ENCODE results near the gene CDKAL1.

CDKAL1 gene

GRCh38 chr6:20839630-20840029 lies 305.4 kb downstream of the CDKAL1 start:
- DNase-seq (ENCODE audit: low read depth), result no peak
- peak; percentile 22 for TF ChIP-seq CTCF (conservative IDR thresholded peaks at IDR 0.05; ENCODE audit: low read depth, low read length)
- H3K4me3 ChIP-seq (ENCODE audit: low read length), result no peak overlapping the region

GRCh38 chr6:20840675-20841074 lies 306.4 kb downstream of the CDKAL1 start:
- no peak for TF ChIP-seq CTCF (conservative IDR thresholded peaks at IDR 0.05; ENCODE audit: low read depth, low read length)
- DNase-seq (ENCODE audit: low read depth), result no peak
- H3K4me3 ChIP-seq (ENCODE audit: low read length), result no peak overlapping the region

- no peak for TF ChIP-seq CTCF (conservative IDR thresholded peaks at IDR 0.05; ENCODE audit: low read depth, low read length)
- H3K4me3 ChIP-seq (ENCODE audit: low read length), result no peak overlapping the region
- no peak for DNase-seq (ENCODE audit: low read depth)
Observed at GRCh38 chr6:20841806-20842205, 307.5 kb downstream of the CDKAL1 start.

- no peak for DNase-seq (ENCODE audit: low read depth)
- H3K4me3 ChIP-seq (ENCODE audit: low read length), result no peak overlapping the region
- TF ChIP-seq CTCF (conservative IDR thresholded peaks at IDR 0.05; ENCODE audit: low read depth, low read length), result no peak
Observed at GRCh38 chr6:20845592-20845991, 311.3 kb downstream of the CDKAL1 start.

- TF ChIP-seq CTCF (conservative IDR thresholded peaks at IDR 0.05; ENCODE audit: low read depth, low read length), result no peak
- DNase-seq (ENCODE audit: low read depth), result no peak
- no peak overlapping the region for H3K4me3 ChIP-seq (ENCODE audit: low read length)
Observed at GRCh38 chr6:20846602-20847028, 312.4 kb downstream of the CDKAL1 start.

- no peak for DNase-seq (ENCODE audit: low read depth)
- no peak overlapping the region for H3K4me3 ChIP-seq (ENCODE audit: low read length)
- no peak for TF ChIP-seq CTCF (conservative IDR thresholded peaks at IDR 0.05; ENCODE audit: low read depth, low read length)
Observed at GRCh38 chr6:20847904-20848303, 313.6 kb downstream of the CDKAL1 start.

- no peak for DNase-seq (ENCODE audit: low read depth)
- no peak for TF ChIP-seq CTCF (conservative IDR thresholded peaks at IDR 0.05; ENCODE audit: low read depth, low read length)
- no peak overlapping the region for H3K4me3 ChIP-seq (ENCODE audit: low read length)
Observed at GRCh38 chr6:20850686-20851416, 316.6 kb downstream of the CDKAL1 start.
